ENCODE data around the gene FMN1. TPM values are rescaled to one million over a fixed set of nuclear protein-coding genes. Genes with fewer than 3 reads are reported as not detected.

FMN1 gene
- total and polyA plus RNA-seq, 12 donors = 0.22 to 5.5 (median 3.3) TPM

DNA sequence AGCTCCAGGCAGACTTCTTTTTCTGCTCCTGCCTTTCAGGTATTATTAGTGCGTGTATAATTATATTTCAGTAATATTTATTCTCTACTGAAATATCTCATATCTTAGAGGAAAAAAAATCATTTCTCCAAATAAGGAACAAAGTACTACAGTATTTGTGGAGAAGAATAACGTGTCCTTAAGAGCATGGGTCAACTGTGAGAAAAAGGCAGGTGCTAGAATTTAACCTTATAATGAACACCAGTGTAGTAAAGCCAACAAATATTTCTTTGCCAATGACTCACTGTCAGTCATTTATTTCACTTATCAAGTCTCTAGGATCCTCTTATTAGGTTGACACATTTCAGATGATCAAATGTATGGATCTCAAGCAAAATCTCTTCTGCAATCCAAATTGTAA lies 293.3 kb downstream of the FMN1 start:
- H3K27ac ChIP-seq = no peak overlapping the region
- H3K4me3 ChIP-seq = no peak overlapping the region
- TF ChIP-seq, protein P1, sequence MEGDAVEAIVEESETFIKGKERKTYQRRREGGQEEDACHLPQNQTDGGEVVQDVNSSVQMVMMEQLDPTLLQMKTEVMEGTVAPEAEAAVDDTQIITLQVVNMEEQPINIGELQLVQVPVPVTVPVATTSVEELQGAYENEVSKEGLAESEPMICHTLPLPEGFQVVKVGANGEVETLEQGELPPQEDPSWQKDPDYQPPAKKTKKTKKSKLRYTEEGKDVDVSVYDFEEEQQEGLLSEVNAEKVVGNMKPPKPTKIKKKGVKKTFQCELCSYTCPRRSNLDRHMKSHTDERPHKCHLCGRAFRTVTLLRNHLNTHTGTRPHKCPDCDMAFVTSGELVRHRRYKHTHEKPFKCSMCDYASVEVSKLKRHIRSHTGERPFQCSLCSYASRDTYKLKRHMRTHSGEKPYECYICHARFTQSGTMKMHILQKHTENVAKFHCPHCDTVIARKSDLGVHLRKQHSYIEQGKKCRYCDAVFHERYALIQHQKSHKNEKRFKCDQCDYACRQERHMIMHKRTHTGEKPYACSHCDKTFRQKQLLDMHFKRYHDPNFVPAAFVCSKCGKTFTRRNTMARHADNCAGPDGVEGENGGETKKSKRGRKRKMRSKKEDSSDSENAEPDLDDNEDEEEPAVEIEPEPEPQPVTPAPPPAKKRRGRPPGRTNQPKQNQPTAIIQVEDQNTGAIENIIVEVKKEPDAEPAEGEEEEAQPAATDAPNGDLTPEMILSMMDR (IDR thresholded peaks at IDR 0.05) = no peak
- ATAC-seq (no peak), DNase-seq (no peak)
- peaks cover 0 to 3% (median 0%) of the 10 kb centered on the region in 11 donors for H3K9me3 ChIP-seq
- 65% methylated on average over 2 of the region's 2 CpGs for WGBS, 2 donors
- peaks cover 0 to 8% (median 0%) of the 10 kb centered on the region in 9 donors for H3K36me3 ChIP-seq
- intact Hi-C loops (cut with DNase I) = no loop called here
- no peaks in the 10 kb centered on the region for H3K4me1 ChIP-seq
- no peaks in the 10 kb centered on the region for H3K27me3 ChIP-seq

DNA sequence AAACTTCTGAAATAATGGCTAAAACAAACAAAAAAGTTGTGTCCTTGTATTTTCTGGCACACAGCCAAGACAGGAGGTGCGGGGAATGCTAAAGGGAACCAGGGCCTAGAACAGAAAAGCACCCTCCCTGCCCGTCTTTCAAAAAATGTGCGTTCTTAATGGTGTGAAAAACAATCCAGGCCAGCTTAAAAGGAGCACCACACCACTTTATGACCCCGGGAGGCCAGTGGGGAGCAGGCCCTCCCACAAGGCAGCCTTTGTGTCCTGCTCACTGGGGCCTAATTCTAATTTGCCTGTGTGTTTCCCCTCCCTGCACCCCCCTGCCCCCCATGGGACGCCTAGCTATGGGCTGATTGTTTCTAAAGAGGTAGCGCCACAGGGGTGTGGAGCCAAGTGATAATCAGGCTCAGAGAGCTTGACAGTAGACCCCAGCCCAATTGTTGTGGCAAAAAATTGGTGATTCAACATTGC lies 295.4 kb downstream of the FMN1 start:
- intact Hi-C loops (cut with DNase I) = no loop called here
- 42 to 48% methylated on average over 6 of the region's 6 CpGs for WGBS, 2 donors
- H3K27me3 ChIP-seq = no peaks in the 10 kb centered on the region
- peaks cover 0 to 3% (median 0%) of the 10 kb centered on the region in 11 donors for H3K9me3 ChIP-seq
- H3K27ac ChIP-seq = no peak overlapping the region
- H3K36me3 ChIP-seq = peaks cover 0 to 8% (median 0%) of the 10 kb centered on the region in 9 donors
- H3K4me1 ChIP-seq = no peaks in the 10 kb centered on the region
- H3K4me3 ChIP-seq = no peak overlapping the region
- TF ChIP-seq, protein P1 (IDR thresholded peaks at IDR 0.05) = no peak
- DNase-seq = no peak
- no peak for ATAC-seq

DNA sequence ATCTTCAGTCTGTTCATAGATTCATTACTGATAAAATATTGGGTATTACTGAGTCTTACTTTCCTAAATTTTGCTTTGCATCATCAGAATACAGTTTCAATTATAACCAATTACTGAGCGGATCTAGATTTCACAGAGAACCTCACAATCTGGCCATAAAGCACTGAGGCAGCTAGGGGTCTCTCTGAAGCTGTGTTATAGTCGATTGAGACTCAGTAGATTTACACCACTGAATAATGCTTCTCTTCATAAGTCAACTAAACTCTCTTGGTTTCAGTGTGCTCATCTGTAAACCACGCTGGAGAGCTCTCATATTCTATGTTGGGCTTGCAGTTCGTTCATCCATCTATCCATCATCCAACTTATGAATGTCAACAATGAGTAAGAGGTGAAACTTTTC lies 296.1 kb downstream of the FMN1 start:
- no peak overlapping the region for H3K4me3 ChIP-seq
- peaks cover 0 to 8% (median 0%) of the 10 kb centered on the region in 9 donors for H3K36me3 ChIP-seq
- H3K27me3 ChIP-seq = no peaks in the 10 kb centered on the region
- intact Hi-C loops (cut with DNase I) = no loop called here
- H3K9me3 ChIP-seq = peaks cover 0 to 3% (median 0%) of the 10 kb centered on the region in 11 donors
- TF ChIP-seq, protein P1 (IDR thresholded peaks at IDR 0.05) = no peak
- DNase-seq = no peak
- H3K27ac ChIP-seq = no peak overlapping the region
- ATAC-seq = no peak
- 57 to 68% methylated on average over 4 of the region's 4 CpGs for WGBS, 2 donors
- no peaks in the 10 kb centered on the region for H3K4me1 ChIP-seq

DNA sequence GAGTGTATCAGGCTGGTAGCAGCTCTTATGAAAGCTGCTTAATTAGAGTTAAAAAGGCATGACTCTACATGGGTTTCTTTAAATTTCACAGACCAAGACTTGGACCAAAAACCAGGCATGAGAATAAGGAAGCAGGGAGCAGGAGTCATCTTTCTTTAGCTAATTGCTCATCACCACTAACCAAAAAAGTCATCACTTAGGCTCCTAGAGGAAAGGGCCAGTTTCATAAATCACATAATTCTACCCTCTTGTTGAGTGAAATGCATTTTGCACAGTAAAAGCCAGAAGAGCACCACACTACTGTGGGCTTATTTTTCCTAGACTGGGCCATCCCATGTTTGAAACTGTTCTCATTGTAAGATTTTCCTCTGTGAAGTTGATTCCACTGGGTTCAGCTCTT lies 301.1 kb downstream of the FMN1 start:
- DNase-seq = no peak
- no peaks in the 10 kb centered on the region for H3K4me1 ChIP-seq
- H3K4me3 ChIP-seq = no peak overlapping the region
- H3K36me3 ChIP-seq = peaks cover 0 to 5% (median 0%) of the 10 kb centered on the region in 9 donors
- intact Hi-C loops (cut with DNase I) = no loop called here
- no peak overlapping the region for H3K27ac ChIP-seq
- no peaks in the 10 kb centered on the region for H3K27me3 ChIP-seq
- peaks cover 0 to 6% (median 0%) of the 10 kb centered on the region in 11 donors for H3K9me3 ChIP-seq
- TF ChIP-seq, protein P1 (IDR thresholded peaks at IDR 0.05) = no peak
- no peak for ATAC-seq
